OCI-LY7 (cell line): Measurements from ENCODE around the gene GTPBP6. TPM values are rescaled to one million over a fixed set of nuclear protein-coding genes. Genes with fewer than 3 reads are reported as not detected.

ENCODE experiments used
- BruUV-seq: library from RNA; stranded (reverse); fragments of 400-500 nt; replicated peaks from 2 replicates; lab custom pipeline; 2021; lab: Mats Ljungman, UMichigan
- CTCF ChIA-PET: fragments of 300-600 bp; sonication (Branson Sonifier 250); formaldehyde crosslinking; loops from one replicate; lab custom pipeline; 2022; ENCODE audit warnings: antibody characterized with exemption; ENCODE audit not compliant: unreplicated experiment; lab: Charles Lee
- POLR2A ChIA-PET: fragments of 300-600 bp; sonication (Branson Sonifier 250); formaldehyde crosslinking; loops from one replicate; lab custom pipeline; 2022; ENCODE audit warnings: antibody characterized with exemption; lab: Charles Lee
- DNase-seq: peaks from one replicate; pipeline ENCODE4 v3.0.0-alpha.2; 2015; ENCODE audit warnings: low spot score
- H2AFZ ChIP-seq: fragments of 200-600 bp; sonication (generic), shearing (Covaris generic); 2 replicates; pipeline ENCODE4 v1.6.1; 2014; ENCODE audit warnings: mild to moderate bottlenecking, antibody characterized with exemption, low read length, moderate library complexity
- H3K27ac ChIP-seq: fragments of 200-600 bp; sonication (generic); 2 replicates; pipeline ENCODE4 v1.5.1; 2014; ENCODE audit warnings: mixed run types, low read depth, mild to moderate bottlenecking, moderate library complexity, low read length, inconsistent platforms; ENCODE audit not compliant: poor library complexity, severe bottlenecking
- H3K36me3 ChIP-seq: fragments of 200-600 bp; sonication (generic); 2 replicates; pipeline ENCODE4 v1.6.1; 2014; ENCODE audit warnings: mild to moderate bottlenecking, antibody characterized with exemption, low read length, moderate library complexity, mixed read lengths; ENCODE audit not compliant: insufficient read depth
- H3K4me1 ChIP-seq: fragments of 200-600 bp; sonication (generic); 2 replicates; pipeline ENCODE4 v1.5.1; 2014; ENCODE audit warnings: mild to moderate bottlenecking, low read length; ENCODE audit not compliant: insufficient read depth, poor library complexity, severe bottlenecking
- H3K4me2 ChIP-seq: fragments of 200-600 bp; sonication (generic); 2 replicates; pipeline ENCODE4 v1.6.1; 2014; ENCODE audit warnings: mild to moderate bottlenecking, low read length
- H3K4me3 ChIP-seq: fragments of 200-600 bp; sonication (generic); 2 replicates; pipeline ENCODE4 v1.5.1; 2014; ENCODE audit warnings: mild to moderate bottlenecking, low read depth, low read length; ENCODE audit not compliant: poor library complexity, severe bottlenecking
- H3K79me2 ChIP-seq: fragments of 200-600 bp; sonication (generic); 2 replicates; pipeline ENCODE4 v1.6.1; 2016; ENCODE audit warnings: low read depth, mild to moderate bottlenecking, low read length, moderate library complexity, mixed read lengths; ENCODE audit not compliant: insufficient read depth
- H3K9me2 ChIP-seq: fragments of 200-600 bp; sonication (generic); 2 replicates; pipeline ENCODE4 v1.6.1; 2016; ENCODE audit warnings: mild to moderate bottlenecking, low read length, mixed read lengths; ENCODE audit not compliant: insufficient read depth
- H3K9me3 ChIP-seq: fragments of 200-600 bp; sonication (generic); 2 replicates; pipeline ENCODE4 v1.6.1; 2014; ENCODE audit warnings: mild to moderate bottlenecking, mixed run types, low read length, mixed read lengths
- H4K20me1 ChIP-seq: fragments of 200-600 bp; sonication (generic); 2 replicates; pipeline ENCODE4 v1.6.1; 2014; ENCODE audit warnings: mild to moderate bottlenecking, antibody characterized with exemption, low read length, moderate library complexity, mixed read lengths; ENCODE audit not compliant: insufficient read depth
- EZH2phosphoT487 ChIP-seq: fragments of 200-600 bp; sonication (generic); IDR thresholded peaks from 2 replicates; pipeline ENCODE4 v1.6.1; 2018; ENCODE audit warnings: low read depth, borderline replicate concordance, mild to moderate bottlenecking, mixed run types, antibody characterized with exemption, low read length, moderate library complexity, mixed read lengths
- intact Hi-C: fragments of 100-400 bp; cut with micrococcal nuclease; formaldehyde crosslinking; loops from one replicate; pipeline ENCODE4 v1.10.0; 2022; ENCODE audit not compliant: unreplicated experiment
- total RNA-seq, 2 experiments: library from RNA; depleted of rRNA in 1 of 2; stranded (reverse); fragments of >200 nt in 1 of 2; shearing (Covaris generic) in 1 of 2; gene quantifications; 2 replicates each; pipeline ENCODE4 v1.2.3, GENCODE V29; 2014 to 2022
- TF ChIP-seq, protein P1 (sequence below): fragments of 200-600 bp; sonication (generic); conservative IDR thresholded peaks from 2 replicates; pipeline ENCODE4 v1.5.1; 2014; ENCODE audit warnings: mild to moderate bottlenecking, antibody characterized with exemption, low read length, moderate library complexity, mixed read lengths

The GTPBP6 gene
- total RNA-seq, 2 experiments from 2014 or later = 36.3 to 53.6 TPM

DNA sequence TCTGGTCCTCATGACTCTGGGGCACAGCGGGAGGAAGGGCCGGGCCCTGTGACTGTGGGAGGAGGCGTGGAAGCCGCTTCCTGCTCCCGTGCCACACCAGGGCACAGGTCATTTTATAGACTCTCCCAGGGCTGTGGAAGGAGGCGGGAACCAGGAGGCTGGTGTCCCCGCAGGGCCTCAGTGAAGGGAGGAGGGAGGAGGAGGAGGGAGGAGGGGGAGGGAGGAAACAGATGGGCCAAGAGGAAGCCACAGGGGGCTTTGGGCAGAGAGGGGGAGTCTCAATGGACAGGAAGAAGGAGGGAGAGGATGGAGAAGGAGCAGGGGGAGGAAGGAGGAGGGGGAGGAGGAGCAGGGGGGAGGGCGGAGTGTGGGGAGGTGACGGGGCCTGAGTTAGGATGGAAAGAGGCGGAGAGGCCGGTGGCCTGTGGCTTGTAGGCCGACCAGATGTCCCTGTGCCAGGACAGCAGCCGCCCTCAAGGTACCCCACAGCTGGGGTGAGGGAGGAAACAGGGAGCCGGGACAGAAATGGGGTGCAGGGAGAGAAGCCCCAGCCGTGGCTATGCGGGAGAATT, 43.6 kb downstream of the GTPBP6 start:
- BruUV-seq = no TSS peak
- Histone ChIP-seq H3K79me2 (no peaks in the 10 kb centered on the region), H3K4me2 (no peak overlapping the region), H4K20me1 (no peaks in the 10 kb centered on the region), H3K4me1 (peaks cover 26% of the 10 kb centered on the region), H2AFZ (no peak overlapping the region), H3K36me3 (no peaks in the 10 kb centered on the region), H3K27ac (no peak overlapping the region), H3K9me2 (no peaks in the 10 kb centered on the region), H3K9me3 (no peaks in the 10 kb centered on the region), H3K4me3 (no peak overlapping the region)
- CTCF ChIA-PET = no interaction called here
- TF ChIP-seq, protein P1, sequence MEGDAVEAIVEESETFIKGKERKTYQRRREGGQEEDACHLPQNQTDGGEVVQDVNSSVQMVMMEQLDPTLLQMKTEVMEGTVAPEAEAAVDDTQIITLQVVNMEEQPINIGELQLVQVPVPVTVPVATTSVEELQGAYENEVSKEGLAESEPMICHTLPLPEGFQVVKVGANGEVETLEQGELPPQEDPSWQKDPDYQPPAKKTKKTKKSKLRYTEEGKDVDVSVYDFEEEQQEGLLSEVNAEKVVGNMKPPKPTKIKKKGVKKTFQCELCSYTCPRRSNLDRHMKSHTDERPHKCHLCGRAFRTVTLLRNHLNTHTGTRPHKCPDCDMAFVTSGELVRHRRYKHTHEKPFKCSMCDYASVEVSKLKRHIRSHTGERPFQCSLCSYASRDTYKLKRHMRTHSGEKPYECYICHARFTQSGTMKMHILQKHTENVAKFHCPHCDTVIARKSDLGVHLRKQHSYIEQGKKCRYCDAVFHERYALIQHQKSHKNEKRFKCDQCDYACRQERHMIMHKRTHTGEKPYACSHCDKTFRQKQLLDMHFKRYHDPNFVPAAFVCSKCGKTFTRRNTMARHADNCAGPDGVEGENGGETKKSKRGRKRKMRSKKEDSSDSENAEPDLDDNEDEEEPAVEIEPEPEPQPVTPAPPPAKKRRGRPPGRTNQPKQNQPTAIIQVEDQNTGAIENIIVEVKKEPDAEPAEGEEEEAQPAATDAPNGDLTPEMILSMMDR = no peak
- no peak for TF ChIP-seq EZH2phosphoT487
- no peak for DNase-seq
- POLR2A ChIA-PET = no interaction called here
- intact Hi-C loops = no loop called here

DNA sequence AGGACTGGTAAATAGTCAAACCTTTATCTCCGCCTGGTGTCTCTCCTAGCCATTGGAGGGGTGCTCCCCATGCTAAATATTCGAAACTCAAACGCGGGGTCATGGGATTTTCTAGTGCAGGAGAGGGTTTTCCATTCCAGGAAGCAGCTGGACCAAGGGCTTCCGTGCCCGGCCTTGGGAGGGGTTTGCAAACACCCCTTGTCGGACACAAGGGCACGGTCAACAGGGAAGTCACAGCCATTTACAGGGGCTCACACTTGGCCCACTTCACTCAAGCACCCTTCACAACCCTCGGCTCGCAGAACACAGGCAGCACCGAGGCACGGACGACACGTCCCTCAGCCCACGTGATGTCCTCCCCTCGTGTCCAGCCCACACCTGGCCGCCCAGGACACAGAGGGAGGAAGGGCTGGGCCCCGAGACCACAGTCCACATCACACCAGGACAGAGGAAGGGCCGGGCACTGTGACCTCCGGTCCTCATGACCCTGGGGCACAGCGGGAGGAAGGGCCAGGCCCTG, 47.7 kb downstream of the GTPBP6 start:
- no peak overlapping the region for H3K4me2 ChIP-seq
- TF ChIP-seq, protein P1 = no peak
- no peak for TF ChIP-seq EZH2phosphoT487
- H3K4me1 ChIP-seq = peaks cover 8% of the 10 kb centered on the region
- no peak overlapping the region for H3K4me3 ChIP-seq
- H3K36me3 ChIP-seq = no peaks in the 10 kb centered on the region
- H3K9me2 ChIP-seq = no peaks in the 10 kb centered on the region
- no peak for DNase-seq
- POLR2A ChIA-PET = no interaction called here
- no peak overlapping the region for H2AFZ ChIP-seq
- H3K79me2 ChIP-seq = no peaks in the 10 kb centered on the region
- intact Hi-C loops = no loop called here
- H3K9me3 ChIP-seq = no peaks in the 10 kb centered on the region
- no peaks in the 10 kb centered on the region for H4K20me1 ChIP-seq
- no peak overlapping the region for H3K27ac ChIP-seq
- CTCF ChIA-PET = no interaction called here
- BruUV-seq = no TSS peak

DNA sequence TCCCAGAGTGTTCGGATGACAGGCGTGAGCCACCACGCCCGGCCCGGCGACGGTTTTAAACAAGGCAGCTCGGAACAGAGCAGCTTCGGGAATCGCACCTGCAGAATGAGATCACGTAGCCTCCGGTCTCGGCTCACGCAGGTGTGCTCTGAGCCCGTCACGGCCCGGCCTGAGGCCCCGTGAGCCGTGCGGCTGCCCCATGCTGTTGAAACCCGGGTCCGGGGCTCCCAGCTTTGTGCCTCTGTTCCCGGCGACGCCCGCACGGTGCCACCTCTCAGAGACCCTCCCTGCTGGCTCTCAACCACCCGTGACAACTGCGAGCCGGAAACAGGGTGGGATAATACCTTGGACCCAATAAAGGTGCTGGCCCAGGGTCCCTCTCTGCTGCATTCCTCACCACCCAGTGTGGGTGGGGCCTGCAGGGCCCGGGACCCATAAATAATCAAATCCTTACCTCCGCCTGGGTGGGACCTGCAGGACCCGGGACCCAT, 50.8 kb downstream of the GTPBP6 start:
- no peak overlapping the region for H3K4me3 ChIP-seq
- no peaks in the 10 kb centered on the region for H3K9me3 ChIP-seq
- H4K20me1 ChIP-seq = no peaks in the 10 kb centered on the region
- TF ChIP-seq, protein P1 = no peak
- TF ChIP-seq EZH2phosphoT487 = no peak
- DNase-seq = no peak
- intact Hi-C loops = no loop called here
- ChIA-PET CTCF (no interaction called here), POLR2A (no interaction called here)
- H3K4me2 ChIP-seq = no peak overlapping the region
- H3K27ac ChIP-seq = no peak overlapping the region
- no peaks in the 10 kb centered on the region for H3K9me2 ChIP-seq
- no peaks in the 10 kb centered on the region for H3K36me3 ChIP-seq
- no peaks in the 10 kb centered on the region for H3K79me2 ChIP-seq
- no TSS peak for BruUV-seq
- no peak overlapping the region for H2AFZ ChIP-seq
- no peaks in the 10 kb centered on the region for H3K4me1 ChIP-seq
